Endothelial cell of umbilical vein (primary cell): ENCODE measurements around the gene KRT10. TPM values are rescaled to one million over a fixed set of nuclear protein-coding genes. Genes with fewer than 3 reads are reported as not detected.

ENCODE experiments used
- BruUV-seq: library from RNA; stranded (reverse); fragments of 400-500 nt; replicated peaks from 2 replicates; lab custom pipeline; 2021; lab: Mats Ljungman, UMichigan
- CTCF ChIA-PET: fragments of 300-600, 350-600 bp; sonication (Branson Sonifier 250); formaldehyde crosslinking; loops from one replicate; lab custom pipeline; 2021; ENCODE audit warnings: antibody characterized with exemption, inconsistent platforms; lab: Charles Lee
- POLR2A ChIA-PET: fragments of 300-600, 350-600 bp; sonication (Branson Sonifier 250); formaldehyde crosslinking; loops from one replicate; lab custom pipeline; 2021; ENCODE audit warnings: antibody characterized with exemption, inconsistent platforms; lab: Charles Lee
- DNase-seq: peaks from one replicate; pipeline ENCODE4 v3.0.0-alpha.2; 2011; ENCODE audit warnings: low read depth, low spot score
- FAIRE-seq: peaks from 2 replicates; lab custom pipeline; 2011; peaks lifted over from hg19 to GRCh38; lab: Jason Lieb, UNC
- H2AFZ ChIP-seq: 2 replicates; pipeline ENCODE4 v1.6.0; 2012; ENCODE audit warnings: low read depth, low read length, control low read depth, inconsistent platforms
- H3K27ac ChIP-seq: 2 replicates; pipeline ENCODE4 v1.5.1; 2011; ENCODE audit warnings: low read depth, mild to moderate bottlenecking, control low read depth, low read length, moderate library complexity; ENCODE audit not compliant: insufficient read depth
- H3K27me3 ChIP-seq, 2 experiments: 2 replicates each; pipeline versions ENCODE4 v1.6.0 to v1.6.1; 2011; ENCODE audit warnings: low read length in 2 of 2, mixed read lengths in 1 of 2; ENCODE audit not compliant: control insufficient read depth in 2 of 2, insufficient read depth in 2 of 2
- H3K36me3 ChIP-seq, 2 experiments: 2 replicates in 1 of 2; 3 replicates in 1 of 2; pipeline ENCODE4 v1.5.1; 2011; ENCODE audit warnings: low read length in 2 of 2, mild to moderate bottlenecking in 1 of 2, moderate library complexity in 1 of 2; ENCODE audit not compliant: control insufficient read depth in 2 of 2, insufficient read depth in 2 of 2; ENCODE audit errors: extremely low read depth in 1 of 2
- H3K4me1 ChIP-seq: 3 replicates; pipeline ENCODE4 v1.5.1; 2011; ENCODE audit warnings: mild to moderate bottlenecking, low read length; ENCODE audit not compliant: control insufficient read depth, insufficient read depth; ENCODE audit errors: extremely low read depth
- H3K4me2 ChIP-seq: 2 replicates; pipeline ENCODE4 v1.6.1; 2011; ENCODE audit warnings: low read length, control low read depth, mixed read lengths; ENCODE audit not compliant: insufficient read depth
- H3K4me3 ChIP-seq, 3 experiments: fragments of 200-600 bp in 1 of 3; sonication (generic), shearing (Covaris generic) in 1 of 3; replicated peaks in 1 of 3; 2 replicates each; pipeline ENCODE4 v1.5.1; 2011 to 2016; ENCODE audit warnings: control low read depth in 3 of 3, low read length in 3 of 3, mild to moderate bottlenecking in 2 of 3, inconsistent platforms in 1 of 3, low read depth in 1 of 3, moderate library complexity in 1 of 3; ENCODE audit not compliant: insufficient read depth in 1 of 3
- H3K79me2 ChIP-seq: 2 replicates; pipeline ENCODE4 v1.6.0; 2012; ENCODE audit warnings: low read length, inconsistent platforms; ENCODE audit not compliant: control insufficient read depth, insufficient read depth
- H3K9ac ChIP-seq: replicated peaks from 2 replicates; pipeline ENCODE3; 2011; ENCODE audit warnings: low read length, control low read depth; ENCODE audit not compliant: insufficient read depth; ENCODE audit errors: extremely low read depth
- H3K9me1 ChIP-seq: replicated peaks from 3 replicates; pipeline ENCODE4 v1.6.0; 2011; ENCODE audit warnings: mild to moderate bottlenecking, low read length; ENCODE audit not compliant: control insufficient read depth, insufficient read depth; ENCODE audit errors: extremely low read depth
- H3K9me3 ChIP-seq: replicated peaks from 2 replicates; pipeline ENCODE4 v1.5.1; 2012; ENCODE audit warnings: low read length, inconsistent platforms; ENCODE audit not compliant: control insufficient read depth, insufficient read depth
- H4K20me1 ChIP-seq: replicated peaks from 2 replicates; pipeline ENCODE3; 2011; ENCODE audit warnings: mild to moderate bottlenecking, low read length; ENCODE audit not compliant: control insufficient read depth, insufficient read depth; ENCODE audit errors: extremely low read depth
- EZH2 ChIP-seq: IDR thresholded peaks from 2 replicates; pipeline ENCODE4 v1.6.1; 2012; ENCODE audit warnings: borderline replicate concordance, low read depth, mild to moderate bottlenecking, moderate library complexity, low read length, inconsistent platforms; ENCODE audit not compliant: severe bottlenecking
- FOS ChIP-seq: IDR thresholded peaks from 2 replicates; pipeline ENCODE4 v1.6.1; 2011; ENCODE audit warnings: mild to moderate bottlenecking, low read length, moderate library complexity, borderline replicate concordance; ENCODE audit not compliant: insufficient read depth
- GATA2 ChIP-seq: IDR thresholded peaks from 2 replicates; pipeline ENCODE4 v1.7.0; 2011; ENCODE audit warnings: low read depth, mild to moderate bottlenecking, moderate library complexity, mixed read lengths, low read length; ENCODE audit not compliant: insufficient read length, insufficient read depth
- JUN ChIP-seq: IDR thresholded peaks from 2 replicates; pipeline ENCODE4 v1.6.1; 2011; ENCODE audit warnings: borderline replicate concordance, low read depth; ENCODE audit not compliant: insufficient read length, insufficient read depth
- MYC ChIP-seq: IDR thresholded peaks from one replicate; pipeline ENCODE4 v1.6.1; 2011; ENCODE audit warnings: mild to moderate bottlenecking, low read depth, low read length
- POLR2A ChIP-seq: IDR thresholded peaks from 2 replicates; pipeline ENCODE4 v1.6.1; 2012; ENCODE audit warnings: low read depth, mild to moderate bottlenecking, control low read depth, low read length
- POLR2AphosphoS5 ChIP-seq: IDR thresholded peaks from 2 replicates; pipeline ENCODE4 v1.6.1; 2012; ENCODE audit warnings: low read depth, mild to moderate bottlenecking, control low read depth, low read length, moderate library complexity; ENCODE audit not compliant: insufficient read depth
- dilution Hi-C: fragments of 300-500 bp; cut with MboI; formaldehyde crosslinking; loops from one replicate; pipeline ENCODE4 v1.15.0; 2019; ENCODE audit warnings: low sequenced_read_pairs; ENCODE audit not compliant: extremely low pct_ligation_motif_present
- intact Hi-C: fragments of 100-400 bp; cut with micrococcal nuclease; formaldehyde crosslinking; loops from one replicate; pipeline ENCODE4 v1.10.0; 2022
- polyA plus RNA-seq, 4 experiments: library from polyadenylated mRNA; depleted of rRNA in 3 of 4; stranded (reverse) in 3 of 4; unstranded in 1 of 4; fragments of >200 nt; gene quantifications; 2 replicates each; pipeline versions ENCODE4 v1.2.1 to v1.2.3, GENCODE V29; 2011 to 2012; ENCODE audit warnings: missing spikeins in 1 of 4
- total RNA-seq: library from RNA; stranded (reverse); gene quantifications from 2 replicates; pipeline ENCODE4 v1.2.3, GENCODE V29; 2021
- TF ChIP-seq, protein P1 (sequence below): IDR thresholded peaks from 2 replicates; pipeline ENCODE4 v1.6.1; 2011; ENCODE audit not compliant: insufficient read depth, insufficient read length
- TF ChIP-seq, protein P2 (sequence below), 2 donors: IDR thresholded peaks; 1 replicate in 1 of 2; 2 replicates in 1 of 2; pipeline ENCODE4 v1.5.1; 2011; ENCODE audit warnings: low read length in 2 of 2, mild to moderate bottlenecking in 2 of 2, moderate library complexity in 2 of 2, control low read depth in 1 of 2, inconsistent platforms in 1 of 2, low read depth in 1 of 2; ENCODE audit not compliant: insufficient read depth in 1 of 2; ENCODE audit errors: extremely low read depth in 1 of 2

KRT10 gene
- total and polyA plus RNA-seq, 2 donors (not counting 3 experiments of a cell fraction or from before 2014, with no cell fraction given), result 5.1 to 55.6 TPM

DNA sequence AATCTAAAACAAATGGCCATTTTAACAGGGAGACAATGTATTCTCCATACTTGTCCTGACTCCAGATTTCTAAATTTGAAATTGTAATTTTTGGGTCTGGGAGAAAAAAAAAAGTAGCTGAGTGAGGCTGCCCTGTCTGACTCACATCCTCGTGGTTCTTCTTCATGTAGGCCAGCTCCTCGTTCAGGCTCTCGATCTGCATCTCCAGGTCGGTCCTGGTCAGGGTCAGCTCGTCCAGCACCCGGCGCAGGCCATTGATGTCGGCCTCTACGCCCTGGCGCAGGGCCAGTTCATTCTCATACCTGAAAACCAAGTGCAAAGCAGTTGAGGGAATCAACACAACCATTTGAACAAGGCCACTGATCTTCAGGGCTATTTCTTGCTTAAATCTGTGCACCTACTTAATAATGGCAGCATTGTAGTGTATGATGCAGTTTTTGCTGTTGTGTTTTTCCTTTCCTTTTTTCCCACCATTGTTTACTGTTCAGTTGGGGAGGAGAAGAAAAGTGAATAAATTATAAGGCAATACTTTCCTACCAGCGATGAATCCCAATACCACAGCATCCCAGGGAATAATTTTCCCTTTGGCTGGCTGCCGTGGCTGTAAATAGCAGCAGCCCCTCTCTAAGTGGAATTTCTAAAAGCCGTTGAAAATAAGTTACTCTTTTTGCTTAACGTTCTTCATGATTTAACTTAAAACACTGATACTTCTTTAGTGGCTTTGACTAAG lies 42.4 kb upstream of the KRT10 start:
- Histone ChIP-seq H3K4me2 (no peak overlapping the region), H3K4me3 (no peak overlapping the region), H3K4me1 (no peaks in the 10 kb centered on the region), H4K20me1 (no peaks in the 10 kb centered on the region), H3K9me1 (no peaks in the 10 kb centered on the region), H3K27ac (no peak overlapping the region), H3K27me3 (peaks cover 0 to 13% of the 10 kb centered on the region in 2 experiments), H3K9me3 (no peaks in the 10 kb centered on the region), H3K79me2 (no peaks in the 10 kb centered on the region), H3K36me3 (no peaks in the 10 kb centered on the region), H2AFZ (no peak overlapping the region), H3K9ac (no peak overlapping the region)
- dilution Hi-C loops, result no loop called here
- intact Hi-C loops, result no loop called here
- no peak for DNase-seq
- POLR2A ChIA-PET, result no interaction called here
- no peak for TF ChIP-seq FOS
- TF ChIP-seq JUN, result no peak
- no peak for TF ChIP-seq MYC
- no peak for TF ChIP-seq POLR2A
- TF ChIP-seq, protein P1, sequence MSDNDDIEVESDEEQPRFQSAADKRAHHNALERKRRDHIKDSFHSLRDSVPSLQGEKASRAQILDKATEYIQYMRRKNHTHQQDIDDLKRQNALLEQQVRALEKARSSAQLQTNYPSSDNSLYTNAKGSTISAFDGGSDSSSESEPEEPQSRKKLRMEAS, result no peak
- no peak for TF ChIP-seq EZH2
- TF ChIP-seq POLR2AphosphoS5, result no peak
- TF ChIP-seq, protein P2, sequence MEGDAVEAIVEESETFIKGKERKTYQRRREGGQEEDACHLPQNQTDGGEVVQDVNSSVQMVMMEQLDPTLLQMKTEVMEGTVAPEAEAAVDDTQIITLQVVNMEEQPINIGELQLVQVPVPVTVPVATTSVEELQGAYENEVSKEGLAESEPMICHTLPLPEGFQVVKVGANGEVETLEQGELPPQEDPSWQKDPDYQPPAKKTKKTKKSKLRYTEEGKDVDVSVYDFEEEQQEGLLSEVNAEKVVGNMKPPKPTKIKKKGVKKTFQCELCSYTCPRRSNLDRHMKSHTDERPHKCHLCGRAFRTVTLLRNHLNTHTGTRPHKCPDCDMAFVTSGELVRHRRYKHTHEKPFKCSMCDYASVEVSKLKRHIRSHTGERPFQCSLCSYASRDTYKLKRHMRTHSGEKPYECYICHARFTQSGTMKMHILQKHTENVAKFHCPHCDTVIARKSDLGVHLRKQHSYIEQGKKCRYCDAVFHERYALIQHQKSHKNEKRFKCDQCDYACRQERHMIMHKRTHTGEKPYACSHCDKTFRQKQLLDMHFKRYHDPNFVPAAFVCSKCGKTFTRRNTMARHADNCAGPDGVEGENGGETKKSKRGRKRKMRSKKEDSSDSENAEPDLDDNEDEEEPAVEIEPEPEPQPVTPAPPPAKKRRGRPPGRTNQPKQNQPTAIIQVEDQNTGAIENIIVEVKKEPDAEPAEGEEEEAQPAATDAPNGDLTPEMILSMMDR (IDR thresholded peaks at IDR 0.05; ENCODE audit: extremely low read depth in 1 of 2, insufficient read depth in 1 of 2, low read depth in 1 of 2, low read length in 2 of 2), result no peak
- TF ChIP-seq GATA2, result no peak
- CTCF ChIA-PET, result interaction anchor here (1.0 to 2.7 kb wide), 2 partner anchors 13 to 798 kb away, joined by 3 to 22 read pairs; no protein-coding TSS in a partner anchor
- no peak for FAIRE-seq
- no TSS peak for BruUV-seq
